ENCODE results near the gene TTLL8. TPM values are rescaled to one million over a fixed set of nuclear protein-coding genes. Genes with fewer than 3 reads are reported as not detected.

Gene TTLL8
- total and polyA plus RNA-seq, 2 of the 8 experiments (the other 6 are each of a cell fraction or from before 2014, with no cell fraction given), result not detected

DNA sequence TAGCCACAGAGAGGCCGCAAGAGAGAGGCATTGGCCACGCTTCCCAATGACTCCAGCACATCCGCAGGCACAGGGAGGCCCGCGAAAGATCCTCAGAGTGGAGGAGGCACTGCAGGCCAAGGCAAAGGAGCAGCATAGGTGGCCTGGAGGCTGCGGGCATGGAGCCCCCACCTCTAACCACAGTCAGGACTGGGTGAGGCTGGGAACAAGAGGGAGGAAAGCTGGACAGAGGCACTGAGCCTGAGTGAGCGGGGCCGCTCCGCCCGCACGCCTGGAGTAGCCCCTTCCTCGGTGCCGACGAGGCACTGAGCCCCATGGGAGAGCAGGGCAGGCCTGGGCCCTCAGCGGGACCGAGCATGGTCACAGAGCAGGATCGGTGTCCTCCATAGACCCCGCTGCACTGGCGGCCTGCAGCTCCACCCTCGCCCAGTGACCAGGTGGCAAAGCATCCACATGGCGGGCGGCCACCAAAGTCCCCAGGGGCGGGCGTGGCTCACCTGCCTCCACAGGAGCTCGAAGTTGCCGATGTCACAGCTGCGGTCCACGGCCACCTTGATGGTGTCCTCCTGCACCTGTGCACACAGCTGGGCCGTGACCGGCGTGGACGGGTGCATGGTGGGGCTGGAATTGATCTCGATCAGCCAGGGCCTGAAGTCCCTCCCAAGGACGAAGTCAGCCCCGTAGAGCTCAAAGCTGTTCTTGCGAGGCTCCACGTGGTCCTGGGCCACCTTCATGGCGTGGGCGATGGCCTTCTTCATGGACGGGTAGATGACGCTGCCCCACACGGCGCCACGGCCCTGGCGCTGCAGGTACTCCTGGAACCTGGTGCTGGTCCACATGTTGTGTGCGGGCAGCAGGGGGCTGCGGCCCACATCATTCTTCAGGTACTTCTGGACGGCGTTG, 26.7 kb downstream of the TTLL8 start:
- no peaks in the 10 kb centered on the region for H3K79me1 ChIP-seq (ENCODE audit: low read depth, low read length)
- no peaks in the 10 kb centered on the region for H3K9me3 ChIP-seq (ENCODE audit: insufficient read depth in 2 of 2, low read depth in 1 of 2, low read length in 1 of 2)
- no peak overlapping the region for H3K4me3 ChIP-seq (ENCODE audit: extremely low read depth in 1 of 4, insufficient read depth in 2 of 4, low read depth in 3 of 4, low read length in 4 of 4)
- no peak overlapping the region for H2BK12ac ChIP-seq (ENCODE audit: low read depth, low read length)
- no peak overlapping the region for H2AFZ ChIP-seq (ENCODE audit: low read length)
- WGBS, 2 experiments (ENCODE audit: extremely low coverage in 1 of 2, insufficient coverage in 1 of 2, insufficient read length in 1 of 2, insufficient replicate concordance in 2 of 2, low coverage in 1 of 2, low lambda C conversion rate in 2 of 2, missing lambda C conversion rate in 1 of 2), result 96% methylated on average over 41 of the region's 49 CpGs; no CpG with 5 or more reads in 1 of the 2 experiments
- H3K56ac ChIP-seq (replicated peaks; ENCODE audit: insufficient read length, low read depth, low read length), result no peak overlapping the region
- peaks cover 2 to 24% (median 11%) of the 10 kb centered on the region in 4 experiments; a peak in 6 of 7 replicates for H3K27me3 ChIP-seq (replicated peaks in 1 of 4; ENCODE audit: control insufficient read depth in 3 of 4, extremely low read depth in 1 of 4, insufficient read depth in 3 of 4, low read length in 3 of 4)
- H4K20me1 ChIP-seq (replicated peaks in 1 of 2; ENCODE audit: control insufficient read depth in 1 of 2, insufficient read depth in 2 of 2, low read length in 2 of 2), result no peaks in the 10 kb centered on the region
- H3K18ac ChIP-seq (ENCODE audit: extremely low read depth, low read length), result no peak overlapping the region
- peaks cover 2% of the 10 kb centered on the region; the same call in 1 of the 2 replicates for H3K23me2 ChIP-seq (ENCODE audit: low read depth, low read length)
- H2BK20ac ChIP-seq (ENCODE audit: low read length), result no peak overlapping the region
- ChIA-PET CTCF (ENCODE audit: partially characterized antibody) (interaction anchor here (0.5 to 3.9 kb wide), 19 partner anchors 15 to 257 kb away, joined by 3 to 54 read pairs (median 7); partner anchors contain the start of gene IL17REL), POLR2A (ENCODE audit: partially characterized antibody) (interaction anchor here (0.6 to 2.1 kb wide), 5 partner anchors 13 to 210 kb away, joined by 3 to 7 read pairs (median 4); no protein-coding TSS in a partner anchor)
- no peak overlapping the region for H2BK120ac ChIP-seq (replicated peaks; ENCODE audit: low read depth, low read length)
- no peak overlapping the region; the same call in 1 of the 2 replicates for H4K8ac ChIP-seq (ENCODE audit: extremely low read depth, insufficient read depth, low read length)
- FAIRE-seq (no peak), DNase-seq (ENCODE audit: low read depth in 1 of 2, low spot score in 2 of 2) (no peak)
- no peaks in the 10 kb centered on the region for H3K36me3 ChIP-seq (ENCODE audit: control insufficient read depth in 2 of 4, insufficient read depth in 4 of 4, low read length in 3 of 4)
- H4K5ac ChIP-seq (ENCODE audit: insufficient read length, low read depth, low read length), result no peak overlapping the region
- H3K79me2 ChIP-seq (ENCODE audit: control insufficient read depth in 1 of 2, insufficient read depth in 2 of 2, low read length in 2 of 2), result no peaks in the 10 kb centered on the region
- H3K14ac ChIP-seq (ENCODE audit: insufficient read length), result no peak overlapping the region
- H3K4me2 ChIP-seq (ENCODE audit: insufficient read depth in 1 of 2, low read depth in 2 of 2, low read length in 2 of 2), result no peak overlapping the region
- no peak overlapping the region for H2AK5ac ChIP-seq (ENCODE audit: low read depth, low read length)
- H4K91ac ChIP-seq (replicated peaks; ENCODE audit: insufficient read length, low read length), result no peak overlapping the region
- no peak overlapping the region for H3K9ac ChIP-seq (replicated peaks in 1 of 4; ENCODE audit: extremely low read depth in 1 of 4, low read depth in 3 of 4, low read length in 3 of 4)
- TF ChIP-seq CBX5 (IDR thresholded peaks at IDR 0.05; ENCODE audit: low read depth, low read length) (no peak), EZH2 (IDR thresholded peaks at IDR 0.05; ENCODE audit: low read depth, low read length, severe bottlenecking) (no peak), POU5F1 (IDR thresholded peaks at IDR 0.05; ENCODE audit: low read depth, low read length) (no peak), POLR2A (IDR thresholded peaks at IDR 0.05; ENCODE audit: control extremely low read depth in 1 of 2, low read depth in 2 of 2, low read length in 2 of 2) (no peak), TAF1 (IDR thresholded peaks at IDR 0.05; ENCODE audit: low read depth, low read length) (no peak), TBP (IDR thresholded peaks at IDR 0.05; ENCODE audit: low read depth, low read length) (no peak), TAF7 (optimal IDR thresholded peaks at IDR 0.05; ENCODE audit: borderline replicate concordance, low read depth, low read length) (no peak), GABPA (IDR thresholded peaks at IDR 0.05; ENCODE audit: borderline replicate concordance, insufficient read depth, low read length) (no peak), NRF1 (IDR thresholded peaks at IDR 0.05; ENCODE audit: low read depth, low read length) (no peak), CBX8 (IDR thresholded peaks at IDR 0.05; ENCODE audit: borderline replicate concordance, low read depth, low read length) (no peak)
- H2BK15ac ChIP-seq (ENCODE audit: low read length), result no peak overlapping the region
- H3K4ac ChIP-seq (replicated peaks; ENCODE audit: insufficient read length, low read depth, low read length), result no peak overlapping the region
- H3K23ac ChIP-seq (ENCODE audit: insufficient read length), result no peak overlapping the region
- peaks cover 0 to 3% (median 0%) of the 10 kb centered on the region in 4 experiments; a peak in 2 of 7 replicates for H3K4me1 ChIP-seq (replicated peaks in 1 of 4; ENCODE audit: control insufficient read depth in 3 of 4, insufficient read depth in 4 of 4, low read length in 3 of 4)
- H3K27ac ChIP-seq (ENCODE audit: low read depth, low read length), result no peak overlapping the region
- no peak overlapping the region for H2BK5ac ChIP-seq (ENCODE audit: low read depth, low read length)

Measured in H1 (cell line).